ENCODE results near the gene CELA2A.

DNA sequence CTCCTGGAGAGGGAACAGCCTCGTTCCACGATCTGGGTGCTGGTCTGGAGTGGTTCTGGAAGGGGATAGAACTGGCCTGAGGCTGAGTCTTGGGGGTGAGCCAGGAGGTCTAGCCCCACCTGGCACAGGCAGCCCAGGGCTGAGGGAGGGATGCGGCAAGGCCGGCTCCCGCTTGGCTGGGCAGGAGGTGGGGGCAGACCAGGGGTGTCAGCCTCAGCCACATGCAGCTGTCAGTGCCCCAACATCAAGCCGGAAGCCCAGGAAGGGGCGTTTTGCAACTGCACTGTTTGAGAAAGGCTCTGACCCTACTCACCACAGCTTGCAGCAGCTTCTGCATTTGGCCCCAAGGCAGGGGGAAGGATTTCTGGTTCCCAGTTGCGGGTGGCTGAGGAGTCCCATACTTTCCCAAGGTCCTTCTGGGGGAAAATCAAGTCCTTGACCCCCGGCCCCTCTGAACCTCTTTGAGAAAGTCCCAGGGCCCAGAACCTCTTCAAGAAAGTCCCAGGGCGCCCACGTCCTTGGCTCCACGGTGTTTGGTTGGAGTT lies 44.9 kb upstream of the CELA2A start:
- TF ChIP-seq, protein P1, sequence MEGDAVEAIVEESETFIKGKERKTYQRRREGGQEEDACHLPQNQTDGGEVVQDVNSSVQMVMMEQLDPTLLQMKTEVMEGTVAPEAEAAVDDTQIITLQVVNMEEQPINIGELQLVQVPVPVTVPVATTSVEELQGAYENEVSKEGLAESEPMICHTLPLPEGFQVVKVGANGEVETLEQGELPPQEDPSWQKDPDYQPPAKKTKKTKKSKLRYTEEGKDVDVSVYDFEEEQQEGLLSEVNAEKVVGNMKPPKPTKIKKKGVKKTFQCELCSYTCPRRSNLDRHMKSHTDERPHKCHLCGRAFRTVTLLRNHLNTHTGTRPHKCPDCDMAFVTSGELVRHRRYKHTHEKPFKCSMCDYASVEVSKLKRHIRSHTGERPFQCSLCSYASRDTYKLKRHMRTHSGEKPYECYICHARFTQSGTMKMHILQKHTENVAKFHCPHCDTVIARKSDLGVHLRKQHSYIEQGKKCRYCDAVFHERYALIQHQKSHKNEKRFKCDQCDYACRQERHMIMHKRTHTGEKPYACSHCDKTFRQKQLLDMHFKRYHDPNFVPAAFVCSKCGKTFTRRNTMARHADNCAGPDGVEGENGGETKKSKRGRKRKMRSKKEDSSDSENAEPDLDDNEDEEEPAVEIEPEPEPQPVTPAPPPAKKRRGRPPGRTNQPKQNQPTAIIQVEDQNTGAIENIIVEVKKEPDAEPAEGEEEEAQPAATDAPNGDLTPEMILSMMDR (IDR thresholded peaks at IDR 0.05; ENCODE audit: extremely low read depth in 1 of 2, insufficient read depth in 1 of 2, low read depth in 1 of 2, low read length in 2 of 2): no peak
- TF ChIP-seq POLR2A (IDR thresholded peaks at IDR 0.05; ENCODE audit: low read depth, low read length): no peak
- TF ChIP-seq POLR2AphosphoS5 (IDR thresholded peaks at IDR 0.05; ENCODE audit: insufficient read depth, low read depth, low read length): no peak
- TF ChIP-seq JUN (IDR thresholded peaks at IDR 0.05; ENCODE audit: borderline replicate concordance, insufficient read depth, insufficient read length, low read depth): no peak
- no peak for TF ChIP-seq MYC (IDR thresholded peaks at IDR 0.05; ENCODE audit: low read depth, low read length)

Data from endothelial cell of umbilical vein (primary cell).